HG02884 (cell line): ENCODE measurements around the gene ARHGEF1.
"Not testable (repeated sequence)": the region's sequence is repeated elsewhere in the genome, so short reads cannot be mapped to it uniquely, and the experiment has no call there.

Source experiments
- ATAC-seq: cut with Tn5 transposase; IDR thresholded peaks from one replicate; pipeline ENCODE4 v1.9.1; 2021; ENCODE audit warnings: mild to moderate bottlenecking, moderate library complexity; ENCODE audit not compliant: unreplicated experiment

ARHGEF1 gene

DNA sequence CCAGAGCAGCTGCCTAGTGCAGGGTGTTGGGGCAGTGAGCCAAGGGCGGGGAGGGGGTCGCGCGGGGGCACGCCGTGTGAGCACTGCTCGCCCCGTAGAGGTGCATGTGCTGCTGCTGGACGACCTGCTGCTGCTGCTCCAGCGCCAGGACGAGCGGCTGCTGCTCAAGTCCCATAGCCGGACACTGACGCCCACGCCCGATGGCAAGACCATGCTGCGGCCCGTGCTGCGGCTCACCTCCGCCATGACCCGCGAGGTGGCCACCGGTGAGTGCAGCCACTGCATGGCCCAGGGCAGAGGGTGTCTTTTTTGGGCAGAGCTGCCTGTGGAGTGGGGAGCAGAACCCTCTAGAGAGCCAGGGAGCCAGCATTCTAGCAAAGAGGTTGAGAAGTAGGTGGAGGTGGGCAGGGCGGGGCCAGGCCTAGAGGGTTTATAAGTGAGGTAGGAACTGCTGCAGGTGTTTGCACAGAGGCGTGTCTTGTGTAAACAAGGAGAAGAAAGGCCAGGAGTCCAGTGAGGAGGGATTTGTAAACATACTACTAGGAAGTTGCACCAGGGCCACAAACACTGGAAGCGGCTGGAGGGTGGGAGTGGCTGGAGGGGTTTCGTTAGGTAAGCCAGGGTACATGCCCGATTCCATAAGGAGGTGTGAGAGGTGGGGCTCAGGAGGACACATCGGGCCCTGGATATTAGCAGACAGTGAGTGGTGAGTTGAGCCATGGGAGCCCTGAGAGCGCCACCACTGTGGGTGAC is 21.3 kb downstream of the ARHGEF1 start:
- no peak for ATAC-seq

DNA sequence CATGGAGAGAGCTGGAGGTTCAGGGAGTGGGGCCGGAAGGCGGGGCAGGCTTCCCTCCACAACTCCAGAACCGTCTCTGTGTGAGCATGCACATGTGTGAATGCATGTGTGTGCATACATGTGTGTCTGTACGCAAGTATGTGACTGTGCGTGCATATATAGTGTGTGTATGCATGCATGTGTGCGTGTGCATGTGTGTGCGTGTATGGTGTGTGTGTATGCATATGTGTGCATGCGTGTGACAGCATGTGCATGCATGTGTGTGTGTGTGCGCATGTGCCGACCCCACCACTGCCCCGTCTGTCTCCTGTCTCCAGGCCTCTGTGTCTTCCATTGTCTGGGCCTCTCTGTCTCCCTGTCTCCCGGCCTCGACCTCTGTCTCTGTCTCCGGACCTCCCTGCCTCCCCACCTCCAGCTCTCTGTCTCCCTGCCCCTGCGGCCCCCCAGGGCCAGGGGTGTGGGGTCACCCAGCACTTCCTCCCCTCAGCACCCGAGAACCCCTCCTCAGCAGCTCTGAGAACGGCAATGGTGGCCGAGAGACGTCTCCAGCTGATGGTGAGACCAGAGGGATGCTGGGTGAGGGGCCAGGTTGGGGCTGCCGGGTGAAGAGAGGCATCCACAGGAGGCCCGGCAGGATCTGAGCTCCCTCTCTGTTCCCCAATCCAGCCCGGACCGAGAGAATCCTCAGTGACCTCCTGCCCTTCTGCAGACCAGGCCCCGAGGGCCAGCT is 22.5 kb downstream of the ARHGEF1 start:
- ATAC-seq: no peak

DNA sequence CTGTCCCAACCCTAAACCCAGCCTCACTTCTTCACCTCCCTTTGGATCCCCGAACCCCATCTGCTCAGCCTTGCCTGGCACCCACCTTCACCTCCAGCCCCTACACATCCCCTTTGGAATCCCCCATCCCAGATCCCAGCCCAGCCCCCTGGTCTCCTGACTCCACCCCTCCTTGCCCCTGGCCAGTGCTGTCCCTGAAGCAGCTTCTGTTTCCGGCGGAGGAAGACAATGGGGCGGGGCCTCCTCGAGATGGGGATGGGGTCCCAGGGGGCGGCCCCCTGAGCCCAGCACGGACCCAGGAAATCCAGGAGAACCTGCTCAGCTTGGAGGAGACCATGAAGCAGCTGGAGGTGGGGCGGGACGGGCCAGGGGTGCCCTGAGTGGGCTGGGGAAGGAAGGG is 23.3 kb downstream of the ARHGEF1 start:
- no peak for ATAC-seq

DNA sequence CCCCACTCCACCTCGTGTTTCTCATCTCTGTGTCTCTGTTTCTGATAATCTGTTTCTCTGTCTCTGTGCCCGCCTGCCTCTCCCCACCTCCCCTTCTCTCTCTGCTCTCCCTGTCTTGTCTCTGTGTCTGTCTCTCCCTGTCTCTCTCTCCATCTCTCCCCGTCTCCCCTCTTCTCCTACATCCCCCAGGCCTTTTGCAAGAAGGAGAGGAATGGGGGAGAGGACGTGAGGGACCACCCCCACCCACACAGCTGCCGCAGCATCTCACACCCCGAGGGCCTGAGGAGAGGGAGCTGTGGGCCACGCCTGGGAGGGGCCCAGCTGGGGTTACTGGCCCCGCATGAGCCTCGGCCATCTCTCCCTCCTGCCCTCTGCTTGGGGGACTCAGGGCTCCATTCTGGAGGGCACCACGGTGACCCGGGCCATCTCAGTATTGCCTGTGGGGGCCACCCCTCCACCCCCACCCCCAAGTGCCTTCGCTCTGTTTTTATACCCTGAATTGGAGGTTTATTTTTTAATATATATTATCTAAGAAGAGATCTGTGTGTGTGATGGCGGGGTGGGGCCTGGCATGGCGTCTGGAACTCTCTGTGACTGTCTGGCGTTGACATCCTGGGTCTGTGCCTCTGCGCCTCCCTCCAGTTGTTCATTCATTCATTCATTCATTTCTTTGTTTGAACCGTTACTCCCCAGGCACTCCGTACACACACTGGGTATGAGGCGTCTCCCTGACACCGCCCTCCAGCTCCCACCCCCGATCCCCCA is 24.1 kb downstream of the ARHGEF1 start:
- ATAC-seq: no peak

GRCh38 chr19:41907994-41908615 is 25.1 kb downstream of the ARHGEF1 start:
- ATAC-seq: no peak

DNA sequence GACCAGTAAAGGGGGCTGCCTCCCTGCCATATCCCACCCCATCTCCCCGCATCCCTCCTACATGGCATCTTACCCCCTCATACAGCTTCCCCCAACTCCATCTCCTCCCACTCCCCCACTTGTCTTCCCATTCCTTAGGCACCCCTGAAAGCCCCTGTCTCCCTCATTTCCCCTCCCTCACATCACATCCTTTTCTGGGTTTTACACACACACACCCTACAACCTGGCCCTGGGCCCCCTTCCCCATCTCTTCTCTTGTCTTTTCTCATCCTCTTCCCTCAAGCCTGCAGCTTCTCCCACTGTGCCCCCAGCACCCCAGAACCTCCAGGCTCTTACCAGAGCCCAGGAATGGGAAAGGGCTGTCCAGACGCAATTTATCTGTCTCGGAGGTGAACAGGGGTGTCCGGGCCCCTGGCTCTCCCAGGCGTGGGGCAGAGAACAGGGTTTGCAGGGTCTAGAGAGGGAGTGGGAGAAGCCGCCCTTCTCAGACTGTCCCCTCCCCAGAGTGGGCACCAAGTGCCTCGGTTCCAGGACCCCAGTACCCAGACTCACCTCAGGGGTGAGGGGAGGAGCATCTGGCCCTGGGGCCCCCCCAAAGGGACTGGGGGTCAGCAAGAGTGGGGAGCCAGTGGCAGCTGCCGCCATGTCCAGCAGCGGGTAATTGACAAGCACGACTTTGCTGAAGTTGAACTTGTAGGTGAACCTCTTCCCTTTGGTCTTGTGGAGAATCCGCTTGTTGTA is 25.9 kb downstream of the ARHGEF1 start:
- ATAC-seq: no peak

DNA sequence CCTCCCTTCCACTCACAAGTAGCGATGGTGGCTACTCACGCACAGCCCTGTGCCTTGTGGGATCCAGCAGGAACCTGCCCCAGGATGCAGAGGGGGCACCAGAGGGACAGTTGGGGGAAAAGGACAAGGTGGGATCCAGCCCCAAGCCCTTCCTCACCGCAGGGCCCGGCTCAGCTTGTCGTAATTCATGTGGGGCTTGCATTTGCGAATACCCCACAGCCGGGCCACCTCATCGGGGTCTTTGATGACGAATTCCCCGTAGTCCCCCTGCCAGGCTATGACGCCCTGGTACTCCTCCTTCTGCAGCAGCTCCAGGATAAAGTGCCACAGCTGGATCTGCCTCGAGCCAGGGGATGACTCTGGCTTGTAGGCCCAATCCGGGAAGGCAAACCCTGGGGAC is 26.7 kb downstream of the ARHGEF1 start:
- no peak for ATAC-seq

GRCh38 chr19:41910240-41910991 is 27.4 kb downstream of the ARHGEF1 start:
- no peak for ATAC-seq

DNA sequence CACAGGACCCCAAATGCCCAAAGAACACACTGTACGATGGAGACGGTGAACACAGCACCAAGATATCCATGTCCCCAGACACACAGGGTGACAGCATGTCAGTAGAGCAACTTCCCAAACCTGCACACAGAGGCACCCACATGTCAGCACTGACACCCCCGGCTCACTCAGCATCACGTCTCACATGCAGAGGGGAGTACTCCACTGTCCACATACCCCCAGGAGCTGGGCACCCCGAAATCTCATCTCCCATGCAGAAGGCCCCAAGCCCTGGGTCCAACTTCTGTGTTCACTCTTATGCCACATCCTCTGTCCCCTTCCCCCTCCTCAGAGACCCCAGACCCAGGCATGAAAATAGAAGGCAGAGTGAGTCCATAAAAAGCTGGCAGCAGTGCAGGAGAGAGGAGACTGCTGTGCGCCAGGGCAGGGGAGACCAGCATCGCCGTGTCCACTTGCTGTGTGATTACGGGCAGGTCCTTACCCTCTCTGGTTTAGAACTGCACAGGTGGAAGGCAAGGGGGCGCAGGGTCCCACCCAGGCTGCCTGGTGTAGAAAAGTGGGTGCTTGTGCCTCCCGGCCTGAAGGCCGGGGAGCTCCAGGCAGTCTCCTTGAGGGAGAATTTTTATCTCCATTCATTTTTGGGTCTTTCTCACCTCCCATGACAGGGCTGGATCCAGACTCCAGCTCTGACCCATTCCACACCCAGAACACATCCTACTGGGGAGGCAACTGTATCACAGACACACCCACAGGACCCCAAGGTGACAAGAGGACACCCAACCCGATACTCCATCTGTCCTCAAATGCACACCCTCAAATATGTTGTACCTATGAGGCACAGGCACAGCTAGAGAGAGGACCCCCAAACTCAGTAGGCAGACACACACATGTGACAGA is 28.3 kb downstream of the ARHGEF1 start:
- no peak for ATAC-seq

- no peak for ATAC-seq
Measured at GRCh38 chr19:41911889-41912731, 29.1 kb downstream of the ARHGEF1 start.

DNA sequence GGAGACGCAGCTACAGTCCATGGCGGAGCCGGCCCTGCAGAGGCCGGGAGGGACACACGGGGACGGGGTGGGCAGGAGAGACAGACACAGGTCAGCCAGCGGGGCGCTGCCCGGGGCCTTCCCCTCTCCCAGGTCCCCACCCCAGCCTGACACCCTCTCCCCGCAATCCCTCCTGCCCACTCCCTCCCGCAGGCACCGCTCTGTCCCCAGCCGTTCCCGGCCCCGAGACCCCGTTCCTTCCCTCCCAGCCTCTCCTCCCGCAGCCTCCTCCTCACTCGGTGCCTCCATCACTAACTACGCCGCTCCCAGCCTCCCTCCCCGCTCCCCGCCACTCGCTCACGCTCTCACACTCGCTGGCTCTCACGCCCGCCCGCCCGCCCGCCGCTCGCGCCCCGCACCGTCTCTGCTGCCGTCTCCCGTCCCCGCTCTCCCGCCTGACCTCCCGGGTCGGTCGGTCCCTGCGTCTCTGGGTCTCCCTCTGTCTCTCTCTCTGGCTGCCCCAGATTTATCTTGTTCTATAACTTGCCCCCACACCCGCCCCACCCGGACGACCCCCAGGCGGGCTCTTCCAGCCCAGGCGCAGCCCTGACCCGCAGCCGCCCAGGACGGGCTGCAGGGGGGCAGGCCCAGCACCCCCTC is 30.0 kb downstream of the ARHGEF1 start:
- ATAC-seq: no peak

- ATAC-seq: no peak
Measured at GRCh38 chr19:41913538-41914423, 30.8 kb downstream of the ARHGEF1 start.

GRCh38 chr19:41914424-41914834 is 31.4 kb downstream of the ARHGEF1 start:
- not testable (repeated sequence) for ATAC-seq

GRCh38 chr19:41915021-41915775 is 32.2 kb downstream of the ARHGEF1 start:
- no peak for ATAC-seq

DNA sequence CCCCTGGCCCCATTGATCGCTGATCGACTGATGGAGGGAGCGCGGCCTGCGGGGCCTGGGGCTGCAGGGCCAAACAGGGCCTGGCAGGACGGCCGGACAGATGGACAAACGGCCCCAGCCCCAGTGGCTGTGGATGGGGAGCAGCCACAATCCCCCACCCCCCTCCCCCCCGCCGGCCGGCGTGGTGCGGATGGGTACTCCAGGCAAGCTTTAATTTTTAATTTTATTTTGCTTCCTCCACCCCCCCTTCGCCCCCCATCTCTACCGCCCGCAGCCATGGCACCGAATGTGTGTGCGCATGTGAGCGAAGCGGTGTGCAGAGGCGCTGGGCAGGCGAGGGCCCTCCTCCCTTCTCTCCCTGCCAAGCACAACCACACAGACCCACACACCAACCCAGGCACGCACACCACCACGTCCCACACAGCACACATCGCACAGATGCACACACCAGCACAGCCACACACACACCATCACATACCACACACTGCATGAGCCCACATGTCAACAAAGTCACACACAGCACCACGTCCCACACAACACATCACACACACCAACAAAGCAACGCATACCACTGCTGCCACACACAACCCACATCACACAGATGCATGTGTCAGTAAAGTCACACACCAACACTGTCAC is 32.9 kb downstream of the ARHGEF1 start:
- ATAC-seq: no peak
